ENCODE measurements around the gene CCDC24.

Gene CCDC24

DNA sequence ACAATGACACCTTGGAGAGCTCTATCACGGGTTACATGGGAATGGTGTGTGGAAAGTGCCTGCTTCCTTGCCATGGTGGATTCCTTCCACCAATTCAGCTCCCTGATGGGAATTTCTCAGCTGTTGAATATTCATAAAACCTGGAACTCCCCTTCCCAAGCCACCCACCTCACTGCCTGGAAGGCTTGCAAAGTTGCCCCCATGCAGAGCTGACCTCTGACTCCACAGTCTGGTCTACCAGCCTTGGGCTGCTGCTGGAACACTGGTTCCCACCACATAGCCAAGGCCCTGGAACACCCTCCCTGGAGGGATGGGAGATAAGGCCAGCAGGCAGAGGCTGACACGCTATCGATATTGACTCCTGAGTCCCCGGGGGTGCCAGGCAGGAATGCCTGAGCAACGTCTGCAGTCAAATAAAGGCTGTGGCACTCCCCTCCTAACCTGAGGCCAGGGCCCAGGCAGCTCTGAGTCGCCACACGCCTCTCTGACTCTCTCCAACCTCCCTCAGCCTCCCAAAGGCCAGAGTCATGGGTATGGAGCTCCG is 8.8 kb downstream of the CCDC24 start:
- no peak for TF ChIP-seq CTCF (IDR thresholded peaks at IDR 0.05; ENCODE audit: borderline replicate concordance, control extremely low read depth, extremely low read depth, insufficient read depth, missing control alignments)
- DNase-seq (ENCODE audit: low spot score): no peak
- in situ Hi-C loops (cut with MboI; ENCODE audit: low sequenced_read_pairs, unreplicated experiment): loop anchor here (5.0 kb wide), 1 partner anchor 37 kb away; no protein-coding TSS in a partner anchor

DNA sequence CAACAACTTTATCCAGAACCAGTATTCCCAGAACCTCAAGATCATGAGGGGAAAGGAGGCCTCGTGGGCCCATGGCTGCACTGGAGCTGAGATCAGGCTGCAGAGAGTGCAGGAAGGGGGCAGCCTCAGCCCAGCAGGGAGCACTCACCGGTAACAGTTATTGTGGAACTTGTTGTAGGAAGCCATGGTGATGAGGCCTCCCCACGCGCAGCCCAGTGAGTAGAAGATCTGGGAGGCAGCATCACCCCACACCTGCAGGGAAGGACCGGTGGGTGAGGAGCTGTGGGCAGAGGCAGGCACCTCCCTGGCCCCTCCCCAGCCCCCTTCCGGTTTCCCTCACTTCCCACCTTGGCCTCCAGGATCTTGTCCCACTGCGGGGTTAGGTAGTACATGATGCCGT is 10.8 kb downstream of the CCDC24 start:
- in situ Hi-C loops (cut with MboI; ENCODE audit: low sequenced_read_pairs, unreplicated experiment): loop anchor here (5.0 kb wide), 1 partner anchor 35 kb away; no protein-coding TSS in a partner anchor
- no peak for DNase-seq (ENCODE audit: low spot score)
- TF ChIP-seq CTCF (IDR thresholded peaks at IDR 0.05; ENCODE audit: borderline replicate concordance, control extremely low read depth, extremely low read depth, insufficient read depth, missing control alignments): no peak

DNA sequence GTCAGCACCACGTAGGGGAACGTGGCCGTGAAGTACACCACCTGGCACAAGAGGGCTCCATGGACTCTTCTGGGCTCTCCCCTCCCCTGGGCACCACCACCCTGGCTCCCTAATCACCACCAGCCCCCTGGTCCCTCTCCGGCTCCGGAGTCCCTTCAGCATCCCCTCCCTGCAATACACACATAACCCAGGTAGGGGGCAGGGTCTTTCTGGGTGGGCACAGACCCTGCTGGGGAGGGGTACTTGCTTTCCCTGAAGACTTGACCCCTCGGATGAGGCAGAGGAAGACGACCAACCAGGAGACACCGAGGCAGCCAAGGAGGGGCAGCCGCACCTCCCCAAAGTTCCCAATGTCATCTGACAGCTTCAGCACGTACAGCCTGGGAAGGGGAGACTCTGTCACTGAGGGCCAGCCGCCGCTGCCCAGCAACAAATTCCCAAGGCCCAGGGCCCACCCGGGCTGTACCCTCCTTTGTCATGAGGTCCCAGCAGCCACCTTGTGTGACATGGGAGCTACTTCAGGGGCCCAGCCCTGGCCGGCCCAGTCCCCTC is 11.3 kb downstream of the CCDC24 start:
- no peak for DNase-seq (ENCODE audit: low spot score)
- no peak for TF ChIP-seq CTCF (IDR thresholded peaks at IDR 0.05; ENCODE audit: borderline replicate concordance, control extremely low read depth, extremely low read depth, insufficient read depth, missing control alignments)
- in situ Hi-C loops (cut with MboI; ENCODE audit: low sequenced_read_pairs, unreplicated experiment): loop anchor here (5.0 kb wide), 1 partner anchor 35 kb away; no protein-coding TSS in a partner anchor

DNA sequence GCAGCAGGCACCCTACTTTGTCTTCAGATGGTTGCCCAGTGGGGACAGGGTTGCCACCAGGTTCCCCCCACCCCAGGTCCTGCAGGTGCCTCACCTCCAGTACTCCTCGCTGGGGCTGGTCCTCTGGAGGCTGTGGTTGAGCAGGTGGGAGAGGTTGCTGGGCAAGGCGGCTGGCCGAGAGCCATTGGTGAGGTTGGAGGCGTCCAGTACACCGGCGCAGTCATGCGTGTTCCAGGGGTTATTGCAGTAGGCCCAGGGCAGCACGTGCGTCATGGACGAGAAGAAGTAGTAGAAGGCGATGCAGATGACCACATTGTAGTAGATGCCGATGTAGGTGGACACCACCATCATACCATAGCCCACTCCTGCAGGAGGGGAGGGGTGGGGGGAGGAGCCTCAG is 16.9 kb downstream of the CCDC24 start:
- DNase-seq (ENCODE audit: low spot score): no peak
- in situ Hi-C loops (cut with MboI; ENCODE audit: low sequenced_read_pairs, unreplicated experiment): no loop called here
- no peak for TF ChIP-seq CTCF (IDR thresholded peaks at IDR 0.05; ENCODE audit: borderline replicate concordance, control extremely low read depth, extremely low read depth, insufficient read depth, missing control alignments)

DNA sequence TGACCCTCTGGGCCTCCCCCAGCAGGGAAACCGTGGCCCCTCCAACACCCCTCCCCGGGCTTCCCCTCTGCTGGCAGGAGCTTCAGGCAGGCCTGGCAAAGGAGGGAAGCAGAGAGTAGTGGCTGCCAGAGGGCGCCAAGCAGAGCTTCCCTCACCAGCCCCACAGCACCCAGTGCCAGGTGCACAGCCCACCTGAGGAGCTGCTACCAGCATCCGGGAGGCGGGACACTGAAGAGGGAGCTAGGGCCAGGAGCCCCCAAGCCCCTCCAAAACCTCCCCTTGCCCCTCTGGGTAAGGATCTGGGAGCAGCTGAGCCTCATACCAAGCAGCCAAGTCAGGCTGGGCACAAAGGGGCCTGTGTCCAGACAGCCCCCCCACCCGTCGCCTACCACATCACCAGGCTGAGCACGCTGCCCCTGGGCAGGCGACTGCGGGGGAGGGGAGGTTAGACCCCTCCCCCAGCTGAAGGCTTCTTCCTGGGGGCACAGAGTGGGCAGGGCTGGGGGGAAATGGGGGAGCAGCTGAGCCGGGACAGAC is 19.6 kb downstream of the CCDC24 start:
- DNase-seq (ENCODE audit: low spot score): no peak
- no peak for TF ChIP-seq CTCF (IDR thresholded peaks at IDR 0.05; ENCODE audit: borderline replicate concordance, control extremely low read depth, extremely low read depth, insufficient read depth, missing control alignments)
- in situ Hi-C loops (cut with MboI; ENCODE audit: low sequenced_read_pairs, unreplicated experiment): no loop called here

GRCh38 chr1:44012404-44012803 is 21.0 kb downstream of the CCDC24 start:
- no peak for TF ChIP-seq CTCF (IDR thresholded peaks at IDR 0.05; ENCODE audit: borderline replicate concordance, control extremely low read depth, extremely low read depth, insufficient read depth, missing control alignments)
- DNase-seq (ENCODE audit: low spot score): no peak
- in situ Hi-C loops (cut with MboI; ENCODE audit: low sequenced_read_pairs, unreplicated experiment): no loop called here
